Hematopoietic multipotent progenitor cell treated with erythropoietin and hydrocortisone succinate and interleukin-3 and kit ligand, for 4 days (in vitro differentiated cells): ENCODE results near the gene PRSS50.

Source experiments
- DNase-seq: peaks from one replicate; pipeline ENCODE4 v3.0.0-alpha.2; 2015

The PRSS50 gene

DNA sequence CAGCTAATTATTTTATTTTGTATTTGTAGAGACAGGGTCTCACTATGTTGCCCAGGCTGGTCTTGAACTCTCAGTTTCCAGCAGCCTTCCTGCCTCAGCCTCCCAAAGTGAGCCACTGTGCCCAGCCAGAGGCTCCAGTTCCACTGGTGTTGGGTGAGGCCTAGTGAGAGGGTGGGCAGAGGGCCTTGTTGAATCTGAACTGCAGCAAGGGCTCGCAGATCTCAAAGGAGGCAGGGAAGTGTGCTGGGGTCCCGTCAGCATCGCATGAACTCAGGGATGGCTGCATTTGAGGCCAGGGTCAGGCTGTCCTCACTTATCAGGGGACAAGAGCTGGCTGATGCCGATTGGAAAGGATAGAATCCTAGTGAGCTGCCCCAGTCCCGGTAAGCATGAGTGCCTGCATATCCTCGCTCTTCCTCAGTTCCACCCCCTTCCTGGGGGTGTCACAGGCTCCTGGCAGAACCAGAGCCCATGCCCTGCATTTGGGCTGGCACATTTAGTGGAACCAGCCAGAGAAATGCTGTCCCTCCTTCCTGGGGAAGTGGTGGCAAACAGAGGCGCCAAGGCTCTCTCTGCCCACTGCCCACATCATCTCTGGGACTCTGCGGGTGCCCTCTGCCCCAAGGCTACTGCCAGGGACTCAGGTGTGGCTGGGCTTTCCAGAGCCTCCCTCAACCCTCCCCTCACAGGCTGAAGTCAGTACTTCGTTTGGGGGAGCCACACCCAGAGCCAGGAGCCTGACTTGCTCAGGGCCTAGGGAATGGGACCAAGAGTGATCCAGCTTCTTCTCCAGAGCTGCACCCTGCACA is 48.3 kb downstream of the PRSS50 start:
- DNase-seq, result no peak

- no peak for DNase-seq
Observed at GRCh38 chr3:46668591-46668990, 49.1 kb downstream of the PRSS50 start.

DNA sequence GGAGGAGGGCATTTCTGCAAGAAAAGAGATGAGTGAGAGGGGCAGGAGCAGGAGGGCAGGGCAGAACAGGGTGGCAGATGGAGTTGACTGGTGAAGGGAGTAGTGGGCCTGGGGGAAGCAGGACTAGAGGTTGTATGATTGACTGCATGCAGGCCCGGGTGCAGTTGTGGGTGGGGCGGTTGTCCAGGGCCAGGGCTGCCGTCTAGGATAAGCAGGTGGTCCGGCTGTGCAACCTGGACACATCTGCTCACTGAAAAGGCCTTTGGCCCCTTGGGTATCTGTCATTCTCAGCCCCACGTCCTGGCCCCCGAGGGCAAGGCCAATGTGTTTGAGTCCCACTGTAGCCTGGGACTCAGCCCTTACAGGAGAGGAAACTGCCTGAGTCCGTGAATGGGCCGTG is 49.6 kb downstream of the PRSS50 start:
- no peak for DNase-seq

GRCh38 chr3:46667657-46668056 is 50.0 kb downstream of the PRSS50 start:
- DNase-seq, result no peak

GRCh38 chr3:46667061-46667621 is 50.5 kb downstream of the PRSS50 start:
- no peak for DNase-seq

DNA sequence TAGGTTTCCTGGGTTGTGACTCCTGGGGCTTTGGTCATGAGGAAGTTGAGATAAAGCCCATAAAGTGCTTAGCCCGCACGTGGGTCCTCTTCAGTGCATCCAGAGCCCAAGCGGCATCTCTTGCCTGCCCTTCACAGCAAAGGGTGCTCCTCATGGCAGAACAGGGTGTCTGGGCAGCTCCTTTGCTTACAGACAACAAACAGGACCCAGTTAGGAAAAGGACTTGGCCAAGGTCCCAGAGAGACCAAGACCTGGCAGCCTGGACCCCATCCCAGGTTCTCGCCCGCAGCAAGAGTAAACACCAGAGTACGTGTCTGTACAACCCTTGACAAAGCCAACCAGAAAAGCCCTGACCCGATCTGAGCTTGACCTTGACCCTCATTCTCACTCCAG is 51.2 kb downstream of the PRSS50 start:
- DNase-seq, result no peak

- DNase-seq, result no peak
Observed at GRCh38 chr3:46665763-46666452, 51.8 kb downstream of the PRSS50 start.

GRCh38 chr3:46664971-46665762 is 52.5 kb downstream of the PRSS50 start:
- DNase-seq, result no peak

GRCh38 chr3:46664188-46664970 is 53.3 kb downstream of the PRSS50 start:
- DNase-seq, result no peak

GRCh38 chr3:46663591-46664135 is 54.0 kb downstream of the PRSS50 start:
- peak; percentile 18 for DNase-seq

DNA sequence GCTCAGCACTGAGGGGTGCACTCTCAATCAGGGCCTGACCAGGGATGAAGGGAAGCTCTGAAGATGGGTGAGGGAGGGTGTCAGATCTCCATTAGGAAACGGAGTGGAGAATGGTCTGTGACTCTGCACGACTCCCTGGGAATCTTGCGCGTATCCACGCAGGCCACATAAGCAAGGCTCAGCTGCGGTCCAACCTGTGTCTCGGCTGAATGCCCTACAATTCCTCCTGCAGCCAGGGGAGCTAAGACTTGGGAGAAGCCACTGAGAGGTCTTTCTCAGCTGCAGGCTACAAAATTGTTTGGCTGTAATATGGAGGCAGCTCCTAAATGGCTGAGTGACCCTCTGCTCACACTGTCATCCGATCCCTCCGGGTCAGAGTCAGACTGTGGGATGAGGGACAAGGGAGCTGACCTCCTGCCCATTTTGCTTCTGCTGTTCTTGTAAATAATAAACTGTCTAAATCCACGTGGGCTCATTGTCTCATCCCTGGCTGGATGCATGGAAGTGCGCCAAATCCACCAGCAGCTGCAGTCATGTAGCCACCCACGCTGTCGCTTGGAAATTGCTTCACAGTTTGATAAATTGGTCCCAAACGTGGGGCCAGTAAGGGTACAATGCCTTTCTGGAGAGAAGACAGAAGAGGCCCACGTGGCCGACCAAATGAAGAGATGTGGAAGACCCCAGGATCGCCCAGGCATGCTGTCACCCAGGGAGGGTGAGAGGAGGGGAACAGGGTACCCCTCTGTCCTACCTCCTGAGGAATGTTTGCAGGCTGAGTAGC is 54.7 kb downstream of the PRSS50 start:
- no peak for DNase-seq
